OCI-M2 (cell line): ENCODE measurements around the gene PTPA.
"Not testable (repeated sequence)": the region's sequence is repeated elsewhere in the genome, so short reads cannot be mapped to it uniquely, and the experiment has no call there.

Experiments used
- DNase-seq: peaks from one replicate; lab custom pipeline; 2025; ENCODE audit not compliant: unreplicated experiment; lab: John Stamatoyannopoulos, UW

The PTPA gene

DNA sequence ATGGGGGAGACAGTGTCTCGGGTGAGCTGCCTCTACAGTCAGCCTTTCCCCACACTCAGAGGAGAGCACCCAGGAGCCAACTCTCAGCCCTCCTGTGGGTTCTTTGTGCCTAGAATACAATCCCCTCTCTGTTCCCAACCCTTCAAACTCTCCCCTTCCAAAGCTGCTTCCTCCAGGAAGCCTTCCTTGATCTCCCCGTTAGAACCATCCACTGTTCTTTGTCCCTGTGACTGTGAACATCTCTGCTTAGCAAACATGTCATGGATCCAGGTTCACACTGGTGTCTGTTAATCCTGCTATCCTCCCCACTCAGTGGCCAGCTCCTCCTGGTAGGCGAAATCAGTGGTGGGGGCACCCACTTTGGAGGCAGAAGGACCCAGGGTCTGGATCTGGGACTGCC is 83.0 kb downstream of the PTPA start:
- DNase-seq, result no peak

DNA sequence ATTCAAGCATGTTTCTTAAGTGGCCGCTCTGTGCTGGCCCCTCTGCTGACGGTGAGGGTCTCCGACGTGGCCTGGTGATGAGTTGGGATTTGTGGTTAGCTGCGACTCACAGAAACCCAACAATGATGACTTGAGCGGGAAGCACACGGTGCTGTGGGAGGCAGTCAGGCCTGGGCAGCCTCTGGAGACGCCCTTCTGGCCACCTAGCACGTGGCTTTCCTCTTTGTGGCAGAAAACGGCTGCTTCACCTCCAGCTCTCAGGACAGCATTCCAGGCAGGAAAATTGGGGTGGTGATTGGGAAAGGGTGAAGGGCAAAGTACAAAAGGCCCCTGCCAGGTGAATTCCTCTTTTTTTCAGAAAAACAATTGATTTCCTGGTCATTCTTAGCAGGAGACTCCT is 84.4 kb downstream of the PTPA start:
- DNase-seq, result no peak

DNA sequence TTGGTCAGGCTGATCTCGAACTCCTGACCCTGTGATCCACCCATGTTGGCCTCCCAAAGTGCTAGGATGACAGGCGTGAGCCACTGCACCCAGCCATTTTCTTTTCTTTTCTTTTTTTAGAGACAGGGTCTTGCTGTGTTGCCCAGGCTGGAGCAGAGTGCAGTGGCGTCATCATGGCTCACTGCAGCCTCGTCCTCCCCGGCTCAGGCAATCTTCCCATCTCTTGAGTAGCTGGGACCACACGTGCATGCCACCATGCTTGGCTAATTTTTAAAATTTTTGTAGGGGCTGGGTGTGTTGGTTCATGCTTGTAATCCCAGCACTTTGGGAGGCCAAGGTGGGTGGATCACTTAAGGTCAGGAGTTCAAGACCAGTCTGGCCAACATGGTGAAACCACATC is 85.8 kb downstream of the PTPA start:
- not testable (repeated sequence) for DNase-seq

DNA sequence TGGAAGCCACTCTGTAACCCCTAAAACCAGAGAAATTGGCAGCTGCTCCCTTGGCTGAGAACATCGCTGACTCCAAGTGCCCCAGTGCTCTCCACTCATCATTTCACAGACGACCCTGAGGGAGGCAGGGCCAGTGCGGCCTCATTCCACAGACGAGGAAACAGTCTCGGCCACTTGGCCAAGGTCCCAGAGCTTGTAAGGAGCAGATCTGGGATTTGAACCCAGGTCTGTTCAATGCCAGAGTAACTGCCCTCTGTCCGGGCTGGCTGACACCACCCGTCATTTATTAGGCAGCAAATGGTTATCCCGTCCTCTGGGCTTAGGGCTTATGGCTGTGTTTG is 86.7 kb downstream of the PTPA start:
- no peak for DNase-seq
